ENCODE results near the gene CRY1.
"Not testable (repeated sequence)": the region's sequence is repeated elsewhere in the genome, so short reads cannot be mapped to it uniquely, and the experiment has no call there.

CRY1 gene

DNA sequence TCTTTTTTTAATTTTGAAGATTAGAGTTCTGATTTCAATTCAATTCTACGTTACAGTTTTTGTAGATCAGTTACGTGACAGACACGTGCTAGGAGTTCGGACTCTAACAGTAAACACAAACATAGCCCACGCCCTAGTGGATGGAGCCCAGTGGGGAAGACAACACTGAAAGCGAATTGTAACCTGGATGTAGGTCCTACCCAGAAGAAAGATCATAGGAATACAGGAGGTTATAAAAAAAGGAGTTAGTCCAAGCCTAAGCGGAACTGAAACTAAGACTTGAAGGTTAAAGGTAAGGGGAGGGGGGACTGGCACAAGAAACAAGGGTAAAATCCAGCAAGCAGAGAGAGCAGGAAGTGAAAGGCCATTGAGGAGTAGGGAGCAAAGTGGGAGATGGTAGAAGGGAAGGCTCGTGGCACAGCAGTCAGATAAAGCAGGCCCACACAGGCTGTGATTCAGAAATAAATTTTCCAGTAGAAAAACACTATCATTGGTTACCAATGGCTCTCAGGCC, 15.7 kb upstream of the CRY1 start:
- Histone ChIP-seq H2AFZ (ENCODE audit: low read length) (no peak overlapping the region), H3K27me3 (ENCODE audit: insufficient read depth, low read length, poor library complexity, severe bottlenecking) (no peaks in the 10 kb centered on the region), H3K9me3 (ENCODE audit: insufficient read depth, low read depth, low read length) (no peaks in the 10 kb centered on the region), H4K20me1 (ENCODE audit: insufficient read depth, low read length, poor library complexity, severe bottlenecking) (no peaks in the 10 kb centered on the region), H3K4me2 (ENCODE audit: low read depth, low read length, poor library complexity, severe bottlenecking) (no peak overlapping the region), H3K36me3 (ENCODE audit: insufficient read depth, low read length) (no peaks in the 10 kb centered on the region), H3K9ac (ENCODE audit: low read depth, low read length, poor library complexity, severe bottlenecking) (no peak overlapping the region), H3F3A (ENCODE audit: low read depth) (no peaks in the 10 kb centered on the region), H3K9me2 (replicated peaks; ENCODE audit: low read depth, low read length) (no peaks in the 10 kb centered on the region), H3K4me3 (ENCODE audit: low read length, poor library complexity, severe bottlenecking) (no peak overlapping the region), H3K79me2 (ENCODE audit: insufficient read depth, low read length) (no peaks in the 10 kb centered on the region), H3K4me1 (ENCODE audit: insufficient read depth, low read length, poor library complexity, severe bottlenecking) (no peaks in the 10 kb centered on the region)
- TF ChIP-seq EZH2phosphoT487 (IDR thresholded peaks at IDR 0.05; ENCODE audit: borderline replicate concordance) = no peak
- TF ChIP-seq, protein P1, sequence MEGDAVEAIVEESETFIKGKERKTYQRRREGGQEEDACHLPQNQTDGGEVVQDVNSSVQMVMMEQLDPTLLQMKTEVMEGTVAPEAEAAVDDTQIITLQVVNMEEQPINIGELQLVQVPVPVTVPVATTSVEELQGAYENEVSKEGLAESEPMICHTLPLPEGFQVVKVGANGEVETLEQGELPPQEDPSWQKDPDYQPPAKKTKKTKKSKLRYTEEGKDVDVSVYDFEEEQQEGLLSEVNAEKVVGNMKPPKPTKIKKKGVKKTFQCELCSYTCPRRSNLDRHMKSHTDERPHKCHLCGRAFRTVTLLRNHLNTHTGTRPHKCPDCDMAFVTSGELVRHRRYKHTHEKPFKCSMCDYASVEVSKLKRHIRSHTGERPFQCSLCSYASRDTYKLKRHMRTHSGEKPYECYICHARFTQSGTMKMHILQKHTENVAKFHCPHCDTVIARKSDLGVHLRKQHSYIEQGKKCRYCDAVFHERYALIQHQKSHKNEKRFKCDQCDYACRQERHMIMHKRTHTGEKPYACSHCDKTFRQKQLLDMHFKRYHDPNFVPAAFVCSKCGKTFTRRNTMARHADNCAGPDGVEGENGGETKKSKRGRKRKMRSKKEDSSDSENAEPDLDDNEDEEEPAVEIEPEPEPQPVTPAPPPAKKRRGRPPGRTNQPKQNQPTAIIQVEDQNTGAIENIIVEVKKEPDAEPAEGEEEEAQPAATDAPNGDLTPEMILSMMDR (conservative IDR thresholded peaks at IDR 0.05; ENCODE audit: low read length) = no peak

DNA sequence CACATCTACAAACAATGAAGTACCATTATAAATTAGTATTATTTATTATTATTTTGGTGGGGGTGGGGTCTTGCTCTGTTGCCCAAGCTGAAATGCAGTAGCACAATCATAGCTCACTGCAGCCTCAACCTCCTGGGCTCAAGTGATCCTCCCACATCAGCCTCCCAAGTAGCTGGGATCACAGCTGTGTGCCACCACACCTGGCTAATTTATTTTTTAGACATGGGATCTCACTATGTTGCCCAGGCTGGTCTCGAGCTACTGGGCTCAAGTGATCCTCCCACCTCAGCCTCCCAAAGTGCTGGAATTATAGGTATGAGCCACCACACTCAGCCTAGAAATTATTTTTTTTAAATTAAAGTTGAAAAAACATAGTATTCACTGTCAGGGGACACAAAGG, 15.0 kb upstream of the CRY1 start:
- not testable (repeated sequence) for H3K4me1 ChIP-seq (ENCODE audit: insufficient read depth, low read length, poor library complexity, severe bottlenecking); H3K9me2 ChIP-seq (replicated peaks; ENCODE audit: low read depth, low read length); H3K9ac ChIP-seq (ENCODE audit: low read depth, low read length, poor library complexity, severe bottlenecking); H3K27me3 ChIP-seq (ENCODE audit: insufficient read depth, low read length, poor library complexity, severe bottlenecking); H3K79me2 ChIP-seq (ENCODE audit: insufficient read depth, low read length); H3K4me3 ChIP-seq (ENCODE audit: low read length, poor library complexity, severe bottlenecking); H4K20me1 ChIP-seq (ENCODE audit: insufficient read depth, low read length, poor library complexity, severe bottlenecking); H2AFZ ChIP-seq (ENCODE audit: low read length); H3K9me3 ChIP-seq (ENCODE audit: insufficient read depth, low read depth, low read length); H3K36me3 ChIP-seq (ENCODE audit: insufficient read depth, low read length); H3K4me2 ChIP-seq (ENCODE audit: low read depth, low read length, poor library complexity, severe bottlenecking); H3F3A ChIP-seq (ENCODE audit: low read depth)

DNA sequence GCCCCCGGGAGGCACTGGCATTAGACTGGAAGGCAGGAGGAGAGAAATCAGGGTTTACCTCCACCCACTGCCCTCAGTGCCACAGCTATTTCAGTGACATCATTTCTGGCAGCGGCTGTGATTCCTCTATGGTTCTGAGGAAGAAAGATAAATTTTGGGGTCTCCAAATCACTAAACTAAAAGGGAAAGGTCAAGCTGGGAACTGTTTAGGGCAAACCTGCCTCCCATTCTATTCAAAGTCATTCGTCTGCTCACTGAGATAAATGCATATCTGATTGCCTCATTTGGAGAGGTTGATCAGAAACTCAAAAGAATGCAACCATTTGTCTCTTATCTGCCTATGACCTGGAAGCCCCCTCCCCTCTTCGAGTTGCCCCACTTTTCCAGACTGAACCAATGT, 14.0 kb upstream of the CRY1 start:
- Histone ChIP-seq H3K4me3 (ENCODE audit: low read length, poor library complexity, severe bottlenecking) (no peak overlapping the region), H4K20me1 (ENCODE audit: insufficient read depth, low read length, poor library complexity, severe bottlenecking) (no peaks in the 10 kb centered on the region), H3F3A (ENCODE audit: low read depth) (no peaks in the 10 kb centered on the region), H3K4me2 (ENCODE audit: low read depth, low read length, poor library complexity, severe bottlenecking) (no peak overlapping the region), H3K27me3 (ENCODE audit: insufficient read depth, low read length, poor library complexity, severe bottlenecking) (no peaks in the 10 kb centered on the region), H3K79me2 (ENCODE audit: insufficient read depth, low read length) (no peaks in the 10 kb centered on the region), H3K9me3 (ENCODE audit: insufficient read depth, low read depth, low read length) (no peaks in the 10 kb centered on the region), H2AFZ (ENCODE audit: low read length) (no peak overlapping the region), H3K36me3 (ENCODE audit: insufficient read depth, low read length) (no peaks in the 10 kb centered on the region), H3K9me2 (replicated peaks; ENCODE audit: low read depth, low read length) (no peaks in the 10 kb centered on the region), H3K4me1 (ENCODE audit: insufficient read depth, low read length, poor library complexity, severe bottlenecking) (no peaks in the 10 kb centered on the region), H3K9ac (ENCODE audit: low read depth, low read length, poor library complexity, severe bottlenecking) (no peak overlapping the region)
- TF ChIP-seq, protein P1 (conservative IDR thresholded peaks at IDR 0.05; ENCODE audit: low read length) = no peak
- no peak for TF ChIP-seq EZH2phosphoT487 (IDR thresholded peaks at IDR 0.05; ENCODE audit: borderline replicate concordance)

DNA sequence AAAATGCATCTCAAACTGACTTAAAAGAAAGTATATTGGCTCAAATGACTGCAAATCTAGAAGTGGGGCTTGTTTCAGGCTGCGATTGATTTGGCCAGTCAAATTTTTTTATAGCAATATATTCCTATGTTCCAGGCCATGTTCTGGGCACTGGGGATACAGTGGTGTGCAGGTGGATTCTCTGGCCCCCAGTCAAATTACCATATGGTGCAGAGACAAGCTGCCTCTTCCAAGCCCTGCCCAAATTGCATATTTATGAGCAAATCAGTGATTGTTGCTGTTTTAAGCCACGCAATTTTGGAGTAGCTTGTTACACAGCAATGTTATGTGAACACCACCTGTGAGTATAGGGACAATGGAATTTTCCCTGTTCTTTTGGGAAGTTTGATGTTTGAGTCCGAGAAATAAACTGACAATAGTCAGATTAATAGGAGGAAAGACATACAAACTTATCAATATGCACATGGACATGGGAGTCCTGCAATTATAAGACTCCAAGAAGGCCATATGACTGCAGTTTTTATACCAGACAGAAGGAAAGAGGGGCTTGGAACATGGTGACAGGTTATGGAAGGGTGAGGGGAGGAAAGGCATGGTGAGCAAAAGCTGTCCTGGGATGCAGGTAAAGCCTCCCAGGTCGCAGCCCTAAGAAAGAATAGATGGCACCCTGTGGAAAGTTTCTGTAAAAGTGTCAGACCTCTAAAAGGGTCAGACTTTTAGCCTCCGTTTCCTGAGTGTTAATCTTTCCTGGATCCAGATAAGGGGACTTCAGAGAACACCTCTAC, 13.1 kb upstream of the CRY1 start:
- TF ChIP-seq EZH2phosphoT487 (IDR thresholded peaks at IDR 0.05; ENCODE audit: borderline replicate concordance) = no peak
- TF ChIP-seq, protein P1 (conservative IDR thresholded peaks at IDR 0.05; ENCODE audit: low read length) = no peak

More for the DNA sequence above, 13.1 kb upstream of the CRY1 start:
- H3K36me3 ChIP-seq (ENCODE audit: insufficient read depth, low read length) = no peaks in the 10 kb centered on the region
- H3F3A ChIP-seq (ENCODE audit: low read depth) = no peaks in the 10 kb centered on the region
- no peaks in the 10 kb centered on the region for H3K79me2 ChIP-seq (ENCODE audit: insufficient read depth, low read length)
- H4K20me1 ChIP-seq (ENCODE audit: insufficient read depth, low read length, poor library complexity, severe bottlenecking) = no peaks in the 10 kb centered on the region
- H3K4me1 ChIP-seq (ENCODE audit: insufficient read depth, low read length, poor library complexity, severe bottlenecking) = no peaks in the 10 kb centered on the region
- H3K9ac ChIP-seq (ENCODE audit: low read depth, low read length, poor library complexity, severe bottlenecking) = no peak overlapping the region
- H3K27me3 ChIP-seq (ENCODE audit: insufficient read depth, low read length, poor library complexity, severe bottlenecking) = no peaks in the 10 kb centered on the region
- H3K4me2 ChIP-seq (ENCODE audit: low read depth, low read length, poor library complexity, severe bottlenecking) = no peak overlapping the region
- no peaks in the 10 kb centered on the region for H3K9me3 ChIP-seq (ENCODE audit: insufficient read depth, low read depth, low read length)
- no peak overlapping the region for H3K4me3 ChIP-seq (ENCODE audit: low read length, poor library complexity, severe bottlenecking)
- no peak overlapping the region for H2AFZ ChIP-seq (ENCODE audit: low read length)
- H3K9me2 ChIP-seq (replicated peaks; ENCODE audit: low read depth, low read length) = no peaks in the 10 kb centered on the region
